HepG2 (cell line): ENCODE measurements around the gene MAP3K1. TPM values are rescaled to one million over a fixed set of nuclear protein-coding genes. Genes with fewer than 3 reads are reported as not detected.

ENCODE experiments used
- ATAD3A ChIP-seq: sonication (generic); formaldehyde crosslinking; IDR thresholded peaks from 2 replicates; pipeline ENCODE4 v1.4.0; 2020; ENCODE audit warnings: missing genetic modification reagents
- BRCA1 ChIP-seq: sonication (generic); formaldehyde crosslinking; IDR thresholded peaks from 2 replicates; pipeline ENCODE4 v1.4.0; 2020; ENCODE audit warnings: missing genetic modification reagents
- CREM ChIP-seq, 2 experiments: sonication (generic) in 1 of 2; formaldehyde crosslinking in 1 of 2; IDR thresholded peaks; 2 replicates each; pipeline versions ENCODE4 v1.4.0 to v1.6.1; 2016 to 2020; ENCODE audit warnings: antibody characterized with exemption in 1 of 2, mild to moderate bottlenecking in 1 of 2, missing genetic modification reagents in 1 of 2
- ETV6 ChIP-seq: sonication (generic); formaldehyde crosslinking; conservative IDR thresholded peaks from 2 replicates; pipeline ENCODE4 v1.4.0; 2020; ENCODE audit warnings: missing genetic modification reagents
- NFAT5 ChIP-seq: sonication (generic); formaldehyde crosslinking; IDR thresholded peaks from 2 replicates; pipeline ENCODE4 v1.4.0; 2020; ENCODE audit warnings: missing genetic modification reagents
- RBFOX2 ChIP-seq: fragments of 200-400 bp; formaldehyde crosslinking; IDR thresholded peaks from 2 replicates; pipeline ENCODE4 v1.6.1; 2017; ENCODE audit warnings: low read depth, mild to moderate bottlenecking, low read length
- RCOR2 ChIP-seq: IDR thresholded peaks from 2 replicates; pipeline ENCODE4 v1.6.1; 2016; ENCODE audit warnings: missing biosample characterization, missing genetic modification reagents
- SALL2 ChIP-seq: sonication (generic); formaldehyde crosslinking; IDR thresholded peaks from 2 replicates; pipeline ENCODE4 v1.8.1; 2023; ENCODE audit warnings: mild to moderate bottlenecking, missing genetic modification reagents, inconsistent platforms
- ZBTB44 ChIP-seq: sonication (generic); formaldehyde crosslinking; IDR thresholded peaks from 2 replicates; pipeline ENCODE4 v1.4.0; 2020; ENCODE audit warnings: missing genetic modification reagents
- ZNF205 ChIP-seq: IDR thresholded peaks from 2 replicates; pipeline ENCODE4 v1.6.1; 2018; ENCODE audit warnings: missing biosample characterization, missing genetic modification reagents
- ZNF207 ChIP-seq: fragments of 450-650 bp; IDR thresholded peaks from 2 replicates; pipeline ENCODE4 v1.6.1; 2016; ENCODE audit warnings: antibody characterized with exemption, borderline replicate concordance
- ZNF264 ChIP-seq: sonication (generic); formaldehyde crosslinking; IDR thresholded peaks from 2 replicates; pipeline ENCODE4 v1.4.0; 2020; ENCODE audit warnings: missing genetic modification reagents
- ZNF280D ChIP-seq: sonication (generic); formaldehyde crosslinking; IDR thresholded peaks from 2 replicates; pipeline ENCODE4 v1.5.1; 2020; ENCODE audit warnings: mild to moderate bottlenecking, missing genetic modification reagents
- ZNF776 ChIP-seq: sonication (generic); formaldehyde crosslinking; IDR thresholded peaks from 2 replicates; pipeline ENCODE4 v1.4.0; 2020; ENCODE audit warnings: mild to moderate bottlenecking, missing genetic modification reagents
- ZNF878 ChIP-seq: sonication (generic); formaldehyde crosslinking; IDR thresholded peaks from 2 replicates; pipeline ENCODE4 v1.8.1; 2023; ENCODE audit warnings: mild to moderate bottlenecking, missing genetic modification reagents, moderate library complexity
- polyA plus RNA-seq, 8 experiments: library from polyadenylated mRNA; depleted of rRNA in 3 of 8; stranded (reverse) in 7 of 8; unstranded in 1 of 8; fragments of >200 nt; fragmentation: Illumina TruSeq in 4 of 8; extraction: Trizol in 4 of 8; gene quantifications; 2 replicates each; pipeline versions ENCODE4 v1.2.1 to v1.2.3, GENCODE V29; 2011 to 2016; ENCODE audit warnings: low read depth in 4 of 8, missing spikeins in 1 of 8, mixed read lengths in 1 of 8; ENCODE audit not compliant: insufficient read depth in 1 of 8
- total RNA-seq, 5 experiments: library from RNA; depleted of rRNA; stranded (reverse); fragments of >200 nt; fragmentation: Illumina TruSeq; extraction: Trizol; gene quantifications; 2 replicates each; pipeline ENCODE4 v1.2.3, GENCODE V29; 2016; ENCODE audit warnings: low read depth in 1 of 5
- TF ChIP-seq, protein P1 (sequence below): sonication (generic); formaldehyde crosslinking; IDR thresholded peaks from 2 replicates; pipeline ENCODE4 v1.8.1; 2023; ENCODE audit warnings: mild to moderate bottlenecking, missing genetic modification reagents

Gene MAP3K1
- total and polyA plus RNA-seq, 2 of the 13 experiments (the other 11 are each of a cell fraction or from before 2014, with no cell fraction given), result 16.4 to 30.3 TPM

GRCh38 chr5:56815658-56816545, 553 bp downstream of the MAP3K1 start (continued):
- no peak for TF ChIP-seq ZBTB44
- TF ChIP-seq ZNF878 (CRISPR knock-in tag), result no peak
- no peak for TF ChIP-seq BRCA1 (CRISPR knock-in tag)
- TF ChIP-seq, protein P1, sequence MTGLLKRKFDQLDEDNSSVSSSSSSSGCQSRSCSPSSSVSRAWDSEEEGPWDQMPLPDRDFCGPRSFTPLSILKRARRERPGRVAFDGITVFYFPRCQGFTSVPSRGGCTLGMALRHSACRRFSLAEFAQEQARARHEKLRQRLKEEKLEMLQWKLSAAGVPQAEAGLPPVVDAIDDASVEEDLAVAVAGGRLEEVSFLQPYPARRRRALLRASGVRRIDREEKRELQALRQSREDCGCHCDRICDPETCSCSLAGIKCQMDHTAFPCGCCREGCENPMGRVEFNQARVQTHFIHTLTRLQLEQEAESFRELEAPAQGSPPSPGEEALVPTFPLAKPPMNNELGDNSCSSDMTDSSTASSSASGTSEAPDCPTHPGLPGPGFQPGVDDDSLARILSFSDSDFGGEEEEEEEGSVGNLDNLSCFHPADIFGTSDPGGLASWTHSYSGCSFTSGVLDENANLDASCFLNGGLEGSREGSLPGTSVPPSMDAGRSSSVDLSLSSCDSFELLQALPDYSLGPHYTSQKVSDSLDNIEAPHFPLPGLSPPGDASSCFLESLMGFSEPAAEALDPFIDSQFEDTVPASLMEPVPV, result 0 out of 2 replicates have a peak, but pooled peaks have one; percentile 33
- peak; percentile 77 for TF ChIP-seq SALL2
- peak; percentile 78 for TF ChIP-seq RBFOX2
- no peak for TF ChIP-seq ZNF280D (CRISPR knock-in tag)
- TF ChIP-seq ZNF776 (CRISPR knock-in tag), result peak; percentile 5; the same call in 1 of the 2 replicates
- TF ChIP-seq ZNF207, result no peak
- no peak for TF ChIP-seq ZNF264
- TF ChIP-seq ATAD3A (CRISPR knock-in tag), result no peak
- TF ChIP-seq CREM (IDR thresholded peaks at IDR 0.05), result no peak
- TF ChIP-seq CREM (CRISPR knock-in tag; IDR thresholded peaks at IDR 0.05), result no peak
- TF ChIP-seq NFAT5 (CRISPR knock-in tag), result no peak
- no peak for TF ChIP-seq RCOR2 (CRISPR knock-in tag)
- 0 out of 2 replicates have a peak, but pooled peaks have one; percentile 6 for TF ChIP-seq ZNF205 (CRISPR knock-in tag)
- TF ChIP-seq ETV6, result no peak
